Stimulated activated CD8-positive, alpha-beta memory T cell treated with anti-CD3 and anti-CD28 coated beads, Interleukin-4, amount 100 ng/mL, for 48 hours (primary cell): Measurements from ENCODE around the gene IRAK3.
"Not testable (repeated sequence)": the region's sequence is repeated elsewhere in the genome, so short reads cannot be mapped to it uniquely, and the experiment has no call there.

Experiments used
- DNase-seq: peaks from one replicate; pipeline ENCODE4 v3.0.0-alpha.2; 2020

IRAK3 gene

GRCh38 chr12:66217342-66217917 is 28.4 kb downstream of the IRAK3 start:
- no peak for DNase-seq

- DNase-seq = no peak
Measured at GRCh38 chr12:66228462-66228861, 39.4 kb downstream of the IRAK3 start.

GRCh38 chr12:66232263-66232662 is 43.2 kb downstream of the IRAK3 start:
- no peak for DNase-seq

- DNase-seq = not testable (repeated sequence)
Measured at GRCh38 chr12:66234037-66234693, 45.2 kb downstream of the IRAK3 start.

GRCh38 chr12:66234773-66235625 is 46.0 kb downstream of the IRAK3 start:
- DNase-seq = peak; percentile 58

- DNase-seq = no peak
Measured at GRCh38 chr12:66235626-66236281, 46.7 kb downstream of the IRAK3 start.

- not testable (repeated sequence) for DNase-seq
Measured at GRCh38 chr12:66236282-66236675, 47.3 kb downstream of the IRAK3 start.

- DNase-seq = no peak
Measured at GRCh38 chr12:66236969-66237368, 48.0 kb downstream of the IRAK3 start.

- DNase-seq = no peak
Measured at GRCh38 chr12:66237505-66238175, 48.6 kb downstream of the IRAK3 start.

GRCh38 chr12:66239295-66239694 is 50.3 kb downstream of the IRAK3 start:
- no peak for DNase-seq

- DNase-seq = no peak
Measured at GRCh38 chr12:66240096-66240820, 51.2 kb downstream of the IRAK3 start.

- no peak for DNase-seq
Measured at GRCh38 chr12:66241061-66242043, 52.3 kb downstream of the IRAK3 start.

- DNase-seq = no peak
Measured at GRCh38 chr12:66242311-66242710, 53.3 kb downstream of the IRAK3 start.

- DNase-seq = no peak
Measured at GRCh38 chr12:66243911-66244310, 54.9 kb downstream of the IRAK3 start.

- no peak for DNase-seq
Measured at GRCh38 chr12:66244446-66244845, 55.4 kb downstream of the IRAK3 start.

GRCh38 chr12:66247741-66248140 is 58.7 kb downstream of the IRAK3 start:
- DNase-seq = no peak

GRCh38 chr12:66251049-66251448 is 62.0 kb downstream of the IRAK3 start:
- DNase-seq = no peak

- DNase-seq = no peak
Measured at GRCh38 chr12:66252771-66253170, 63.8 kb downstream of the IRAK3 start.

- no peak for DNase-seq
Measured at GRCh38 chr12:66255737-66256136, 66.7 kb downstream of the IRAK3 start.

- no peak for DNase-seq
Measured at GRCh38 chr12:66258011-66258410, 69.0 kb downstream of the IRAK3 start.

GRCh38 chr12:66262737-66263136 is 73.7 kb downstream of the IRAK3 start:
- DNase-seq = no peak
